Medulla oblongata (tissue), 1 donor: ENCODE data around the gene RIMBP2.

Experiments used
- DNase-seq: peaks from one replicate; pipeline ENCODE4 v3.0.0-alpha.2; 2015; ENCODE audit errors: extremely low spot score

Gene RIMBP2

GRCh38 chr12:130463818-130464670, 252.1 kb downstream of the RIMBP2 start:
- DNase-seq: no peak

DNA sequence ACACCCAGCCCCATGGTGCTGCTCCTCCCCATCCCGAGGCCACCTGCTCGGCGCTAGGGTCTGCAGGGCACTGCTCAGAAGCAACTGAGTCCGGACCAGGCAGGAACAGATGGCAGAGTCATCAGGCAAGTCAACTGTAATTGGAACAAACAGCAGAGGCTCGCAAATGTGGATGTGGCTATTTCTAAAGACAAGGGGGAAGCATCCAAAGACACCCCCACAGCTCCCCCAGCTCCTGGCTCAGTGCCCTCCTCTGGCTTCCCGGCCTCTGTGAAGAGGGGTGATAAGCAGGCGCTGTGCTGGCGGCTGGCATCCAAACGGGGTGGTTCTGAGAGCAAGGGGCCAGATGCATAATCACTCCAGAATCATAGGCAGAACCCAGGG, 252.8 kb downstream of the RIMBP2 start:
- DNase-seq: no peak

DNA sequence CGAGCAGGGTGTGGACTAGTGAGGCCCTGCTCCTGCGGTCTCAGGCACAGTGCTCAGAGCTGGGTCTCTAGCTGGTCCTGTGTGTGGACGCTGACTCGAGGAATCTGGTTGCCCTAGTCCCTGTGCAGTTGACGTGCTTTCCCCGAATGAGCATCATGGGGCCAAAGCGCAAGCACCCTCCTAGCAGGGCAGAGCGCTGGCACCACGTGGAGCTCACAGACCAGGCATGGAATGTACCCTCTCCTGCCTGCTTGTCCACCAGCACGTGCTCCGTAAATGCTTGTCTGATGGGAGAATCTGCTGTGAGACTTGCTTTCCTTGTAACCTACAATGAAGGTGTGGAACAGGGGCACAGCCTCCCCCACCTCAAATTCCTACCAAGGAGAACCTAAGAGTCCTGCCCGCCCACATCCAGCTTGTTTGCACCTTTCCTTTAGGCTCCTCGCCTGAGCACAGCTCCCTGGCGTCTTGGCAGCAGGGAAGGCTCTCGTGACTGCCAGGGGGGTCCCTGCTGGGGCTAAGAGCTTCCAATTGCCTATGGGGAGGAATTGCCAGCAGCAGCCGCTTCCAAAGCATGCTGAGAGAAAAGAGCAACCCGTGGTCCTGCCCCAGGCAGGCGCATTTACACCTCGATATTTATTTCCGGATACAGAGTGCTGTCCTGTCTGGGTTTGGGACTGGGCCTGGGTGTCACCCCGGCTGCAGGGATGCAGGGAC, 253.4 kb downstream of the RIMBP2 start:
- DNase-seq: no peak

DNA sequence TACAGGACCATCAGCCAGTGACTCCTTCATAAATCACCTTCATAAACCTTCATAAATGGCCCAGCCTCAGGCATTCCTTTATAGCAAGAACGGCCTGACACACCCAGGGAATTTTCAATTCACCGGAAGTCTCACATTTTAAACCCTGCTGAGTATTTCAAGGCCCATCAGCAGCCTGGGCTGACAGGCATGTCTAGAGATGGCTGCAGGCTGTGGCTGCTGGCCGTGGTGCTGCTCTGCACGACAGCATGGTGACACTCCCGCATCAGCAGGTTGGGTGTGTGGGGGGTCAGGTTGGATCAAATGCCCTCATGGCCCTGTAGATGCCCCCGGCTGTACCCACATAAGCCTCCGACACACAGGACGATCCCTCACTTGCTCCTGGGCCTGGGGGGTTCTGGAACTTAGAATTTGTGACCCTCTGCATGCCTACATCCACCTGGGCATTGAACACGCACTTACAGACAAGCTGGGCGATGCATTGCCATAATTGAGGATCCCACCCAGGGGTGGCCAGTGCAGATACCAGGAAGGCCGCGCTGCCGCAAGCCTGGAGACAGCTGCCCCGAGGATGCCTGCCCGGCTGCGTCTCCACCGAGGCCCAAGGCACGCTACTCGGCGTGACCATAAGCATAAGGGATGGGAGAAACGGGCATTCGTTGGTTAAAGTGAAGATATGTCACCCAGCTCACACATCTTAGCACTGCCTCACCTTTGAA, 254.1 kb downstream of the RIMBP2 start:
- DNase-seq: no peak

DNA sequence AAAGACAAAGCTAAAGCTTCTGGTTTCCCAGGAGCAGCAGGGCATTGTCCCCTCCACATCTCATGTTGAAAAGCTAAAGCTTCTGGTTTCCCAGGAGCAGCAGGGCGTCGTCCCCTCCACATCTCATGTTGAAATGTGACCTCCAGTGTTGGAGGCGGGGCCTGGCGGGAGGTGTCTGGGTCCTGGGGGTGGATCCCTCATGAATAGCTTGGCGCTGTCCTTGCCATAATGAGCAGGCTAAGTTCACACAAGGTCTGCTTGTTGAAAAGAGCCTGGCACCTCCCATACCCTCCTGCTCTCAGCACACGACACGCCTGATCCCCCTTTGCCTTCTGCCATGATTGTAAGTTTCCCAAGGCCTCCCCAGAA, 254.7 kb downstream of the RIMBP2 start:
- no peak for DNase-seq

GRCh38 chr12:130460611-130461446, 255.3 kb downstream of the RIMBP2 start:
- peak; percentile 19 for DNase-seq

GRCh38 chr12:130459916-130460315, 256.2 kb downstream of the RIMBP2 start:
- DNase-seq: no peak

DNA sequence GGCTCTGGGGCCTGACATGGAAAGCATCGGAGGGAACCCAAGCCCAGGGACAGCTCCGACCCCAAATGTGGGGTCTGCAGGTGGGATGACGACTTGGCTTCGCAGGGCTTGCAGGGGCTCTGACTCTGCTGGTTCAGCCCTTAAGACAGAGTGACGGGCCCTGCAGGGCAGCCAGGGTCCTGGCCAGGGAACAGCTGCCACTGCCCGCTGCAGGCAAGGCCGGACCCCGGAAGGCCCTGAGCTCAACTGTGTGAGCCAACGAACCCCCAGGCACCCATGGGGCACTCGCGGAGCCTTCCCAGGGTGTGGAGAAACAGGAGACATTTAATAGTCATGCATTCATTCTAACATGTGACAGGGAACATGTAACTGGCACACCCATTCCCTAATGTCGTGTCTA, 257.8 kb downstream of the RIMBP2 start:
- DNase-seq: no peak

- DNase-seq: no peak
Measured at GRCh38 chr12:130457215-130457614, 258.9 kb downstream of the RIMBP2 start.

- DNase-seq: peak; percentile 35
Measured at GRCh38 chr12:130456375-130457199, 259.5 kb downstream of the RIMBP2 start.

DNA sequence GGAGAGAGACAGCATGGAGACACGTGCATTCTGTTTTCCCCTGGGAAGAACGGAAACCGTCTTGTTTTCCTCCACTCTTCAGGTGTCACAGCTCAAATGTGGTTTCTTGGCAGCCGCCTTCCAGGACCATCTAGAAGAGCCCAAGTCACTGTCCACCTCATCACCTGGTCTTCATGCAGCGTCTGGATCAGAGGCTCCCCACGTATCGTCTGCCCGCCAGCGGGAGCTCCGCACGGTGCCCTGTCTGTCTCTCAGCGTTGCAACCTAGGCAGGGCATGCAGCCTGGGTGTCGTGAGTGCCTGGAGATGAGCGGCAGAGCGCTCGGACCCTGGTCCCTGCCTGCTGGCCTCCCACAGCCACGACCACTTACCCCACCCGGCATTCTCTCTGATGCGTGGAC, 260.9 kb downstream of the RIMBP2 start:
- no peak for DNase-seq

DNA sequence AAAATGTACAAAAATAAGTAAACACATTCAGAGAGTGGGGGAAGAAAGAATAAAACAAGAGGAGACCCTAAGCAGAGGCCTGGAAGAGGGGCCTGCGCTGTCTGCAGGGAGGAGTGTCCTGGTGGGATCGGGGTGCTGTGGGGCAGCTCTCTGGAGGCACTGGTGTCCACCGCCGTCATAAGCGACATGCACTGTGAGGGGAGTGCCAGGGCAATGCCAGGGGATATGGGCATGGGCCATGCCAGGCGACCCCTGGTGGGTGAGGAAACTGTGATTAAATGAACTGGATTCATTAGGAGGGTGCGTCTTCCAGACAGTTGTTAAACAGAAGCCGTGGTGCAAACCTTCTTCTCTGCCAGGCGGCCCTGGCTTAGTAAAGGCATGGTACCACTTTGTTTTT, 261.8 kb downstream of the RIMBP2 start:
- DNase-seq: no peak

DNA sequence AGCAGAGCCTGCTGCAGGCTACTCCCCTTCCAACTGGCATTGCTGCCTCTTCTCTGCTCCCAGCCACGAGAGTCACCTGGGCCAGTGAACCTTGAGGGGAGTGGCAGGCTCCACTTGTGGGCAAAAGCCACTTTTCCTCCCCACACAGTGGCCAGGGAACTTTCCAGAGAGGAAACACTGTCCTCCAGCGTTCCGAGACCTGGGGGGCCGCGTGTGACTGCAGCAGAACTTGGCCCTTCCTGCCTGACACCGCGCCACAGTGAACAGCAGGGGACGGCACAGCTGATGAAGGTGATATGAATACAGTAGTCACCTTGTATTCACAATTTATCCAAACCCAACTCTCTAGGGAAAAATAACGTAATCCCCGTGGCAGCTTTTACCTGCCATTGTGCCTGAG, 263.6 kb downstream of the RIMBP2 start:
- no peak for DNase-seq

DNA sequence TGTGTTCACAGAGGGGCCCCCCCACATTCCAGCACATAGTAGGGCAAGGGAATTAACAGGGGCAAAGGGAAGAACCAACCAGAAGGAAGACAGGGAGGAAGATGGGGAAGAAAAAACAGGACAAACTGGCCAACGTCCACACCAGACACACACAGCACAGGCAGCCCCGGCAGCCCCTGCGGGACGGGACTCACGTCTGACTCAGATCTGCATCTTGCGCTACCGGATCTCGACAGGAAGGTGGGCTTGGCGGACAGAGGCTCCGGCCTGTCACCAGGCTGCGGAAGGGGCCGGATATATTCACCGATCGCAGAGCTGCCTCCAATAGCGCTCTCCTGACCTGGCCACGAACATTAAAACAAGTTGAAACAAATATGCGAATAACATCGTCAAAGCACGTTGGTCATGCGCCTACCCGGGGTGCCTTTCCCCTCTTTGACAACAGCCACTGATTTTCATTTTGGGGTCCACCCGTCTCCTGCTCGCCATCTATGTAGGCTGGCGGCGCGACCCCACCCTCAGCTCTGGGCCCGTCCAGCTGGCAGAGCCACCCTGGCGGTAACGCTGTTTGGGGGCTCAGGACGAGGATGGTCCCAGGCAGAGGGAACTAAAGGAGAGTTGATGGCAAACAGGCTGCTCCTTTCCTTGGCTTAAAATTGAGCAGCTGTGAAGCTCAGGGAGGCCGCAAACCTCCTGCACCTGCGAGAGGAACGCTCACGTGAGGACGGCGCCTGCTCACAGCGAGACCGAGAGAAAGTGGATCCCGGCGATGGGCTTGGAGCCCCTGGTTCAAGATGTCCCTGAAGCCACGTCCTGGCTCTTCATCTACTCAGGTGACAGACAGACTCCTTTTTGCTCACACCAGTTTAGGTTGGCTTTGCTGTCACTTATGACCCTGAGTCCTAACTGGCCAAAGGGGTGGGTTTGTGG, 264.8 kb downstream of the RIMBP2 start:
- no peak for DNase-seq

DNA sequence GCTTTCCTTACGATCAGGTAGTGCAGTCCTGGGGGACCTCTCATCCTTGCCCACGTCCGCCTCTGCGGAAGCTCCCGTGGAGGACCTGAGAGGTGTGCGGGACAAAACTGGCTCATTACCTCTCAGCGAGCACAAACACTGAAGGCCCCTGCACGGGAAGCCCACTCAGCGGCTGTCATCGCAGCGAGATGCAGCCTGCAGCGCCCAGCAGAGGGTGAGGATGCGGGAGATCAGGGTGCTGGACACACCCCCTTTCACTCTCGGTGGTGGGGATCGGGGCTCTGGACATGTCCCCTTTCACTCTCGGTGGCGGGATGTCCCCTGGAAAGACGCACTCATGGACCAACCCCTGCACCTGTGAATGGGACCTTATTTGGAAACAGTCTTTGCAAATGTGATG, 266.8 kb downstream of the RIMBP2 start:
- no peak for DNase-seq

- no peak for DNase-seq
Measured at GRCh38 chr12:130448044-130448821, 267.9 kb downstream of the RIMBP2 start.

GRCh38 chr12:130447655-130447965, 268.5 kb downstream of the RIMBP2 start:
- no peak for DNase-seq

GRCh38 chr12:130446846-130447654, 269.0 kb downstream of the RIMBP2 start:
- DNase-seq: no peak
